Stimulated activated memory B cell treated with anti-CD40 and anti-IgM and Interleukin-4, amounts not matched to agents 10 μg/mL and 1 μg/mL and 100 μg/mL, for 72 hours (primary cell): ENCODE measurements around the gene TTC36.

Experiments used
- ATAC-seq: fragments of 150-1000 bp; cut with Tn5 transposase; 2 replicates; pipeline ENCODE4 v1.10.0; 2021
- H3K27ac Mint-ChIP-seq: one replicate; pipeline ENCODE4 v1.8.0; 2022; ENCODE audit warnings: mild to moderate bottlenecking, mixed read lengths
- H3K27me3 Mint-ChIP-seq: one replicate; pipeline ENCODE4 v1.8.0; 2022; ENCODE audit warnings: mixed read lengths
- H3K36me3 Mint-ChIP-seq: one replicate; pipeline ENCODE4 v1.8.0; 2022; ENCODE audit warnings: mixed read lengths
- H3K4me1 Mint-ChIP-seq: one replicate; pipeline ENCODE4 v1.8.0; 2022; ENCODE audit warnings: mixed read lengths
- H3K4me3 Mint-ChIP-seq: one replicate; pipeline ENCODE4 v1.8.0; 2022; ENCODE audit warnings: mild to moderate bottlenecking, moderate library complexity, mixed read lengths
- H3K9me3 Mint-ChIP-seq: one replicate; pipeline ENCODE4 v1.8.0; 2022; ENCODE audit warnings: mixed read lengths

Gene TTC36

DNA sequence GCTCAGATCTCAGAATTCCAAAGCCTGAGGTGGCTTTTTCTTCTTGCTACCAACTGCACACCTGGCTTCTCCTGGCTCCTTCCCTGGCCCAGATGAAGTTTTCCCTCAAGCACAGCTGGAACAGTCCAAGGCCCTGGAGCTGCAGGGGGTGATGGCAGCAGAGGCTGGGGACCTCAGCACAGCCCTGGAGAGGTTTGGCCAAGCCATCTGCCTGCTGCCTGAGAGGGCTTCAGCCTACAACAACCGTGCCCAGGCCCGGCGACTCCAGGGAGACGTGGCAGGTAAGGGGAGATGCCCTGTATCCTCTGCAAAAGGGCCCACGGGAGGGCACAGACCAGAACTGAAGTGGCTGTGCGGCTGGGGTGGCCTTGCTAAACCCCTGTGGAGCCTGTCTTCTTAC is 1.2 kb downstream of the TTC36 start:
- Mint-ChIP-seq H3K4me1 (peaks cover 42% of the 10 kb centered on the region), H3K27ac (no peak overlapping the region)

GRCh38 chr11:118529584-118530175 is 2.4 kb downstream of the TTC36 start:
- Mint-ChIP-seq H3K4me1 (peaks cover 42% of the 10 kb centered on the region), H3K36me3 (peaks cover 15% of the 10 kb centered on the region), H3K27ac (peak overlapping the region; percentile 83), H3K27me3 (no peaks in the 10 kb centered on the region), H3K4me3 (peak overlapping the region; percentile 84), H3K9me3 (no peaks in the 10 kb centered on the region)
- no peak for ATAC-seq

More for the DNA sequence above, 1.2 kb downstream of the TTC36 start:
- no peaks in the 10 kb centered on the region for H3K27me3 Mint-ChIP-seq
- H3K4me3 Mint-ChIP-seq, result no peak overlapping the region
- peaks cover 21% of the 10 kb centered on the region for H3K36me3 Mint-ChIP-seq
- no peak for ATAC-seq
- H3K9me3 Mint-ChIP-seq, result no peaks in the 10 kb centered on the region

DNA sequence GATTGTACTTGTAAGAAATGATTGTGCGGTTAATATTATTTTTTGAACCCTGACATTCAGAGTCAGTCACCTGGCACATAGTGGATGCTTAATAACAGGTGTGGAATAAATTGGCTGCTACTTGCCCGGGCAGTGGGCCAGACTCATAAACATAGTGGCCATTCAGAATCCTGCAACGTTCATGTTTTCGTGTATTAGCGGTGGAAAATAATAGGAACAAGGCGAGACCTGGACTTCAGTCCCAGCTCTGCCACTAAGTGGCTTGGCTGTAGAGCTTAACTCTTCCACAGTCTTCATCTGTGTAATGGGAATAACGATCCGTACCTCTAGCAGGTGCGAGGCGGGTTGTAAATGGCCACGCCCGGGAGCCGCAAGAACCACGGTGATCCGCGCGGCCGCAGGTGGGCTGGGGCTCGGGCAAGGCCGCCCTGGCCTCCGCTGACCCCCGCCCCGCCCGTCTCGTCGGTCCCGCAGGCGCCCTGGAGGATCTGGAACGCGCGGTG is 3.0 kb downstream of the TTC36 start:
- Mint-ChIP-seq H3K27ac (peak overlapping the region; percentile 83), H3K4me1 (peaks cover 42% of the 10 kb centered on the region), H3K9me3 (no peaks in the 10 kb centered on the region), H3K36me3 (peaks cover 16% of the 10 kb centered on the region), H3K27me3 (no peaks in the 10 kb centered on the region), H3K4me3 (peak overlapping the region; percentile 84)
- no peak for ATAC-seq

GRCh38 chr11:118530683-118531596 is 3.7 kb downstream of the TTC36 start, which contains the start of gene TMEM25:
TSS of gene TMEM25 (plus strand) at chr11:118531192. CDS start at chr11:118531802, 610 bp downstream.
- Mint-ChIP-seq H3K27me3 (no peaks in the 10 kb centered on the region), H3K4me3 (peak within 1 kb of the TSS; percentile 84), H3K9me3 (no peaks in the 10 kb centered on the region), H3K27ac (peak within 1 kb of the TSS; percentile 83), H3K4me1 (peaks cover 42% of the 10 kb centered on the region), H3K36me3 (peaks cover 19% of the 10 kb centered on the region)
- peak; percentile 89 for ATAC-seq

DNA sequence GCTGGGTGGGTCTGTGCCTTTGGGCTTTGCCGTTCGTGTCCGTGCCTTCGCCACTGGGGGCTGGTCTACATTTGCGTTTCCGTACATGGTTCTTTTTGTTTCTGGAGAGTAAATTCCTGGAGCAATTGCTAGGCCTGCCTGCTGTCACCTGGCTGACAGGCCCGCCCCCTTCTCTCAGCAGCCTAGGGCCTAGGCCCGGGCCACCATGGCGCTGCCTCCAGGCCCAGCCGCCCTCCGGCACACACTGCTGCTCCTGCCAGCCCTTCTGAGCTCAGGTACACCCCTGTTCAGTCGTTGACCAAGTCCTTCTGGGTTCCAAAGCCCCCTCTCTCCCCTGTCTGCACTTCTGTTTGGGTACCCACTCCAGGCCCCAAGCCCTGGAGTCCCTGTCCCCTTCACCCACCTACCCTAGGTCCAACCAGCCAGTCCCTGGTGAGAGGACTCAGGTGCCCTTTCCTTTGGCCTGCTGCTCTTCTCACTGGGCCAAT is 4.4 kb downstream of the TTC36 start:
- Mint-ChIP-seq H3K4me3 (peak overlapping the region; percentile 84), H3K27ac (peak overlapping the region; percentile 83), H3K9me3 (no peaks in the 10 kb centered on the region), H3K4me1 (peaks cover 42% of the 10 kb centered on the region), H3K36me3 (peaks cover 19% of the 10 kb centered on the region), H3K27me3 (no peaks in the 10 kb centered on the region)
- no peak for ATAC-seq

DNA sequence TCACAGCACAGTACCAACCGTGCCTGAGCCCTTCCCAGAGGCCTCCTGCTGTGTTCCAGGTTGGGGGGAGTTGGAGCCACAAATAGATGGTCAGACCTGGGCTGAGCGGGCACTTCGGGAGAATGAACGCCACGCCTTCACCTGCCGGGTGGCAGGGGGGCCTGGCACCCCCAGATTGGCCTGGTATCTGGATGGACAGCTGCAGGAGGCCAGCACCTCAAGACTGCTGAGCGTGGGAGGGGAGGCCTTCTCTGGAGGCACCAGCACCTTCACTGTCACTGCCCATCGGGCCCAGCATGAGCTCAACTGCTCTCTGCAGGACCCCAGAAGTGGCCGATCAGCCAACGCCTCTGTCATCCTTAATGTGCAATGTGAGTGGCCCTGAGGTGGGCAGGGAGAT is 4.8 kb downstream of the TTC36 start:
- no peak for ATAC-seq
- peaks cover 39% of the 10 kb centered on the region for H3K4me1 Mint-ChIP-seq
- no peaks in the 10 kb centered on the region for H3K9me3 Mint-ChIP-seq
- H3K27me3 Mint-ChIP-seq, result no peaks in the 10 kb centered on the region
- peaks cover 18% of the 10 kb centered on the region for H3K36me3 Mint-ChIP-seq
- peak overlapping the region; percentile 84 for H3K4me3 Mint-ChIP-seq
- peak overlapping the region; percentile 83 for H3K27ac Mint-ChIP-seq

DNA sequence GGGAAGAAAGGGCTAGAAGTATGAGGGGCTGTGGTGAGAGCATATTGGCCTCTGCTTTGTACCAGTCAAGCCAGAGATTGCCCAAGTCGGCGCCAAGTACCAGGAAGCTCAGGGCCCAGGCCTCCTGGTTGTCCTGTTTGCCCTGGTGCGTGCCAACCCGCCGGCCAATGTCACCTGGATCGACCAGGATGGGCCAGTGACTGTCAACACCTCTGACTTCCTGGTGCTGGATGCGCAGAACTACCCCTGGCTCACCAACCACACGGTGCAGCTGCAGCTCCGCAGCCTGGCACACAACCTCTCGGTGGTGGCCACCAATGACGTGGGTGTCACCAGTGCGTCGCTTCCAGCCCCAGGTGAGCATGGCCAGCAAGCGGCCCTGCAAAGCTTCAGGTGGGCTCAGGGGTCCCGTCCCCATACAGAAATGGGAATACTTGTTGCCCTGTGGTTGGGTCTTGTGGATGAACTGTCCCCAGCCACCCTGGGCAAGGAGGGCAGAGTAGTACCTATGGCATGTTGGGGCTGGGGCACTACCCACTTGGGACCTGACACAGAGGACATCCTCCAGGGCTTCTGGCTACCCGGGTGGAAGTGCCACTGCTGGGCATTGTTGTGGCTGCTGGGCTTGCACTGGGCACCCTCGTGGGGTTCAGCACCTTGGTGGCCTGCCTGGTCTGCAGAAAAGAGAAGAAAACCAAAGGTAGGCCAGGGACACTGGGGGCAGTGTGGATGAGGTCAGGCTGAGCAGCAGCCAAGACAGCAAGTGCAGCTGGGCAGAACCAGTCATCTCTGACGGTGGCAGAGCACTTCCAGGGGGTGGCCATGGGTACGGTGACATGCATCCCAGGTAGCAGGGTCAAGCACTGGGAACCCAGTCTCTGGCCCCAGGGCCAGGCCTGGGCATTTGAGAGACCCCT is 5.8 kb downstream of the TTC36 start:
- H3K4me3 Mint-ChIP-seq, result no peak overlapping the region
- H3K27me3 Mint-ChIP-seq, result no peaks in the 10 kb centered on the region
- peaks cover 12% of the 10 kb centered on the region for H3K36me3 Mint-ChIP-seq
- ATAC-seq, result no peak
- H3K4me1 Mint-ChIP-seq, result peaks cover 32% of the 10 kb centered on the region
- no peak overlapping the region for H3K27ac Mint-ChIP-seq
- H3K9me3 Mint-ChIP-seq, result no peaks in the 10 kb centered on the region

DNA sequence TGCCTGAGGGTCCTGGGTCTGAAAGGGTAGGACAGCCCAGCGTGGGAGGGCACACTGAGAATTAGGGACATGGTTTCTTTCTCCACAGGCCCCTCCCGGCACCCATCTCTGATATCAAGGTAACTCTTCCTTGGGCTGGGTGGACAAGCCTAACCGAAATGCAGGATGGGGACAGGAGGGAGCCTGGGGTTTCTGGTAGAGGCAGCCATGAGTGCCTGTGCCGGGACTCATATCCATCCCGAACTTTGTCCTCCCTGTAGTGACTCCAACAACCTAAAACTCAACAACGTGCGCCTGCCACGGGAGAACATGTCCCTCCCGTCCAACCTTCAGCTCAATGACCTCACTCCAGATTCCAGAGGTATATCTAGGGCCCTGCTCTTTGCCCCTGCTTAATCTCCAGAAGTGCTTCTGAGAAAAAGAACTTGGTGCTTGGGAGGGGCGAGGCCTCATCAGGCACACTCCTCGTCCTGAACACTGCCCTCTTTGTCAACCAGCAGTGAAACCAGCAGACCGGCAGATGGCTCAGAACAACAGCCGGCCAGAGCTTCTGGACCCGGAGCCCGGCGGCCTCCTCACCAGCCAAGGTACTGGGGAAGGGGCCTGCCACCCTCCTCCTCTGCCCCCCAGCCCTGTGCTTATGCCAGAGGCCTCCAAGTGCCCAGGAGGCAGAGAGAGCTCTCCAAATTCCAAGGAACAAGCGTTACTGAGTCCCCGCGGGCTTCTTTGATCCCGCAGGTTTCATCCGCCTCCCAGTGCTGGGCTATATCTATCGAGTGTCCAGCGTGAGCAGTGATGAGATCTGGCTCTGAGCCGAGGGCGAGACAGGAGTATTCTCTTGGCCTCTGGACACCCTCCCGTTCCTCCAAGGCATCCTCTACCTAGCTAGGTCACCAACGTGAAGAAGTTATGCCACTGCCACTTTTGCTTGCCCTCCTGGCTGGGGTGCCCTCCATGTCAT is 6.8 kb downstream of the TTC36 start:
- Mint-ChIP-seq H3K27me3 (no peaks in the 10 kb centered on the region), H3K4me3 (no peak overlapping the region), H3K27ac (no peak overlapping the region), H3K4me1 (peaks cover 24% of the 10 kb centered on the region), H3K9me3 (no peaks in the 10 kb centered on the region), H3K36me3 (peaks cover 12% of the 10 kb centered on the region)
- no peak for ATAC-seq

DNA sequence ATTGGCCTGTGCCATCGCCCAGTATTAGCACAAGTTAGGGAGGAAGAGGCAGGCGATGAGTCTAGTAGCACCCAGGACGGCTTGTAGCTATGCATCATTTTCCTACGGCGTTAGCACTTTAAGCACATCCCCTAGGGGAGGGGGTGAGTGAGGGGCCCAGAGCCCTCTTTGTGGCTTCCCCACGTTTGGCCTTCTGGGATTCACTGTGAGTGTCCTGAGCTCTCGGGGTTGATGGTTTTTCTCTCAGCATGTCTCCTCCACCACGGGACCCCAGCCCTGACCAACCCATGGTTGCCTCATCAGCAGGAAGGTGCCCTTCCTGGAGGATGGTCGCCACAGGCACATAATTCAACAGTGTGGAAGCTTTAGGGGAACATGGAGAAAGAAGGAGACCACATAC is 8.0 kb downstream of the TTC36 start:
- no peak for ATAC-seq
- no peak overlapping the region for H3K4me3 Mint-ChIP-seq
- no peaks in the 10 kb centered on the region for H3K9me3 Mint-ChIP-seq
- H3K4me1 Mint-ChIP-seq, result peaks cover 12% of the 10 kb centered on the region
- no peak overlapping the region for H3K27ac Mint-ChIP-seq
- H3K27me3 Mint-ChIP-seq, result no peaks in the 10 kb centered on the region
- peaks cover 12% of the 10 kb centered on the region for H3K36me3 Mint-ChIP-seq

DNA sequence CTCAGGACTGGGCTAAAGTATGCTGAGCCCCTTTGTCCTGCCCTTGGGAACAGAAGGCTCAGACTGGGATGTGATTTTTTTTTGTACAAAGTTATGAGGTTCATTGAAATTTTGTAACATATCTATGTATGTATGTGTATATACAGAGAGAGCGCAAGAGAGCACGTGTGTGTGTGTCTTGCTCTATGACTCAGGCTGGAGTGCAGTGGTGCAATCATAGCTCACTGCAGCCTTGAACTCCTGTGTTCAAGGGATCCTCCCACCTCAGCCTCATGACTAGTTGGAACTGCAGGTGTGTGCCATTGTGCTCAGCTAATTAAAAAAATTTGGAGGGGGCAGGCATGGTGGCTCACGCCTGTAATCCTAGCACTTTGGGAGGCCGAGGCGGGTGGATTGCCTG is 9.5 kb downstream of the TTC36 start:
- no peaks in the 10 kb centered on the region for H3K27me3 Mint-ChIP-seq
- H3K4me1 Mint-ChIP-seq, result peaks cover 4% of the 10 kb centered on the region
- H3K4me3 Mint-ChIP-seq, result no peak overlapping the region
- no peak overlapping the region for H3K27ac Mint-ChIP-seq
- ATAC-seq, result no peak
- H3K9me3 Mint-ChIP-seq, result no peaks in the 10 kb centered on the region
- H3K36me3 Mint-ChIP-seq, result peaks cover 19% of the 10 kb centered on the region

- no peaks in the 10 kb centered on the region for H3K4me1 Mint-ChIP-seq
- H3K27me3 Mint-ChIP-seq, result no peaks in the 10 kb centered on the region
- H3K9me3 Mint-ChIP-seq, result no peaks in the 10 kb centered on the region
- peaks cover 19% of the 10 kb centered on the region for H3K36me3 Mint-ChIP-seq
- H3K27ac Mint-ChIP-seq, result no peak overlapping the region
- ATAC-seq, result no peak
- no peak overlapping the region for H3K4me3 Mint-ChIP-seq
These were observed 10.2 kb downstream of the TTC36 start for GRCh38 chr11:118537409-118537980.

DNA sequence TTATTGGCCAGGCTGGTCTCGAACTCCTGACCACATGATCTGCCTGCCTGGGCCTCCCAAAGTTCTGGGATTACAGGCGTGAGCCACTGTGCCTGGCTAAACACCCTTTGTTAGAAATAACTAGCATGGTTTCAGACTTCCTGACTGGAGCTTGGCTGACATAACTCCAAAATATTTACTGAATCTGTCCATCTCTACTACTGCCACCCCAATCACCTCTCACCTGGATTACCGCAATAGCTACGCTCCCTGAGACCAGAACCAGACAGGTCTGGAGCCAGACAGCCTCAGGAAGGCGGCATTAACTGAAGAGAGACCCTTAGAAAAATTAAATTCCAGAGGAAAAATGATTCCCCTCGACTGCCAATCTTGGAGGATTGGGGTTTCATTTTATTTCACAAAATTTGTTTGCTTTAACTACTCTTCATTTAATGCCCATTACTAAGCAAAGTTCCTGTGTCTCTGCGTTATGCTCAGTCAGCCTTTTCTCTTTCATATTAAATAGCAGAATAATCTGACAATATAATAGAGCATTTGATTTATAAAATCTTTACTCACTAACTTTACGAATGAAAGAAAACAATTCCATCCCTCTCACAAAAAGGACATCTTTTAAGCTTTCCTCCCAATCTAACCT is 16.9 kb downstream of the TTC36 start:
- Mint-ChIP-seq H3K36me3 (peaks cover 30% of the 10 kb centered on the region), H3K4me3 (no peak overlapping the region), H3K9me3 (no peaks in the 10 kb centered on the region), H3K4me1 (no peaks in the 10 kb centered on the region), H3K27ac (no peak overlapping the region), H3K27me3 (no peaks in the 10 kb centered on the region)
- no peak for ATAC-seq

GRCh38 chr11:118544647-118545010 is 17.4 kb downstream of the TTC36 start:
- no peak overlapping the region for H3K4me3 Mint-ChIP-seq

More at GRCh38 chr11:118544647-118545010, 17.4 kb downstream of the TTC36 start:
- no peak for ATAC-seq
- Mint-ChIP-seq H3K4me1 (no peaks in the 10 kb centered on the region), H3K36me3 (peaks cover 30% of the 10 kb centered on the region), H3K27ac (no peak overlapping the region), H3K9me3 (no peaks in the 10 kb centered on the region), H3K27me3 (no peaks in the 10 kb centered on the region)
